HEK293T (cell line): ENCODE measurements around the gene KLHL41.
A peak's percentile ranks its signal among the peaks of the same experiment; 100 is the strongest.
"Not testable (repeated sequence)": the region's sequence is repeated elsewhere in the genome, so short reads cannot be mapped to it uniquely, and the experiment has no call there.

Experiments
- CTCF ChIA-PET: fragments of 350-600 bp; formaldehyde crosslinking; extraction: SDS; loops from one replicate; lab custom pipeline; 2021; ENCODE audit warnings: antibody characterized with exemption, inconsistent platforms; lab: Yijun Ruan, JAX
- POLR2A ChIA-PET: fragments of 350-600 bp; formaldehyde crosslinking; extraction: SDS; loops from one replicate; lab custom pipeline; 2020; ENCODE audit warnings: antibody characterized with exemption, inconsistent platforms; lab: Yijun Ruan, JAX
- DNase-seq: peaks from one replicate; pipeline ENCODE4 v3.0.0; 2012; ENCODE audit warnings: mixed read lengths; ENCODE audit errors: extremely low spot score
- ARNT ChIP-seq: fragments of 450-650 bp; IDR thresholded peaks from 2 replicates; pipeline ENCODE4 v1.6.1; 2017; ENCODE audit warnings: mild to moderate bottlenecking
- BHLHE40 ChIP-seq: fragments of 450-650 bp; IDR thresholded peaks from 2 replicates; pipeline ENCODE4 v1.6.1; 2016; ENCODE audit warnings: mild to moderate bottlenecking, moderate library complexity, borderline replicate concordance
- CTBP1 ChIP-seq: fragments of 450-650 bp; IDR thresholded peaks from 2 replicates; pipeline ENCODE4 v1.6.1; 2016; ENCODE audit warnings: borderline replicate concordance
- ELF4 ChIP-seq: fragments of 450-650 bp; IDR thresholded peaks from 2 replicates; pipeline ENCODE4 v1.6.1; 2017; ENCODE audit warnings: antibody characterized with exemption
- FOXA1 ChIP-seq: fragments of 450-650 bp; IDR thresholded peaks from 2 replicates; pipeline ENCODE4 v1.6.1; 2016; ENCODE audit warnings: mild to moderate bottlenecking
- FOXK2 ChIP-seq: fragments of 450-650 bp; IDR thresholded peaks from 2 replicates; pipeline ENCODE4 v1.6.1; 2016; ENCODE audit warnings: mild to moderate bottlenecking
- FOXM1 ChIP-seq: fragments of 450-650 bp; IDR thresholded peaks from 2 replicates; pipeline ENCODE4 v1.6.1; 2017; ENCODE audit warnings: mild to moderate bottlenecking, borderline replicate concordance
- HDGF ChIP-seq: fragments of 450-650 bp; IDR thresholded peaks from 2 replicates; pipeline ENCODE4 v1.6.1; 2017; ENCODE audit warnings: antibody characterized with exemption, borderline replicate concordance
- L3MBTL2 ChIP-seq: fragments of 450-650 bp; conservative IDR thresholded peaks from 2 replicates; pipeline ENCODE4 v1.6.1; 2016; ENCODE audit warnings: mild to moderate bottlenecking
- LEF1 ChIP-seq: fragments of 450-650 bp; IDR thresholded peaks from 2 replicates; pipeline ENCODE4 v1.6.1; 2017; ENCODE audit warnings: mild to moderate bottlenecking, borderline replicate concordance
- NFRKB ChIP-seq: fragments of 450-650 bp; IDR thresholded peaks from 2 replicates; pipeline ENCODE4 v1.6.1; 2016; ENCODE audit warnings: mild to moderate bottlenecking, moderate library complexity
- PKNOX1 ChIP-seq: fragments of 450-650 bp; IDR thresholded peaks from 2 replicates; pipeline ENCODE4 v1.6.1; 2016
- SP1 ChIP-seq: fragments of 450-650 bp; IDR thresholded peaks from 2 replicates; pipeline ENCODE4 v1.6.1; 2017
- SUZ12 ChIP-seq: fragments of 450-650 bp; IDR thresholded peaks from 2 replicates; pipeline ENCODE4 v1.6.1; 2016; ENCODE audit warnings: mild to moderate bottlenecking
- TARDBP ChIP-seq: fragments of 450-650 bp; IDR thresholded peaks from 2 replicates; pipeline ENCODE4 v1.6.1; 2016
- ZNF384 ChIP-seq: fragments of 450-650 bp; IDR thresholded peaks from 2 replicates; pipeline ENCODE4 v1.6.1; 2016

The KLHL41 gene

GRCh38 chr2:169520896-169521295 is 11.4 kb downstream of the KLHL41 start:
- no peak for TF ChIP-seq ZNF384
- no peak for TF ChIP-seq FOXA1
- TF ChIP-seq PKNOX1 = no peak
- no peak for TF ChIP-seq BHLHE40
- no peak for TF ChIP-seq SUZ12
- no peak for TF ChIP-seq SP1
- POLR2A ChIA-PET = no interaction called here
- CTCF ChIA-PET = no interaction called here
- DNase-seq = no peak

GRCh38 chr2:169523681-169524080 is 14.2 kb downstream of the KLHL41 start:
- no peak for TF ChIP-seq ARNT
- no peak for TF ChIP-seq BHLHE40
- no peak for TF ChIP-seq FOXA1
- no peak for TF ChIP-seq SP1
- no peak for TF ChIP-seq ZNF384
- no peak for TF ChIP-seq TARDBP
- TF ChIP-seq SUZ12 = no peak
- no peak for TF ChIP-seq NFRKB
- TF ChIP-seq LEF1 = no peak
- no peak for TF ChIP-seq CTBP1
- TF ChIP-seq PKNOX1 = no peak
- TF ChIP-seq FOXM1 = no peak
- no peak for TF ChIP-seq HDGF
- no peak for TF ChIP-seq ELF4
- no peak for TF ChIP-seq L3MBTL2
- TF ChIP-seq FOXK2 = no peak
- POLR2A ChIA-PET = no interaction called here
- DNase-seq = no peak
- CTCF ChIA-PET = no interaction called here

DNA sequence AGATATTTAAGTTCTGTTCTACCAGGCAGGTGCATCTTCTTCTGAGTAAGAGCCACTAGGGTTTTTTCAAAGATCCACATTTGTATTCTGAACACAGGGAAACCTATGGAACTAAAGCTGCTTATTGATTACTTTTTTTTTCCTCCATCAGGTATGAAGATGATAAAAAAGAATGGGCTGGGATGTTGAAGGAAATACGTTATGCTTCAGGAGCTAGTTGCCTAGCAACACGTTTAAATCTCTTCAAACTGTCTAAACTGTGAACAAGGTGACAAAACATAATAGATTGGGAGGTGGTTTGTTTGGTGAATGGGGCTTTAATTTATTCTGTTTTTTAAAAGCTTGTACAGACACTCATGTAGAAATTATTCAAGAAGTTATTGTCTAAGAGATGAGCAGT is 15.9 kb downstream of the KLHL41 start:
- DNase-seq = no peak
- ChIA-PET POLR2A (no interaction called here), CTCF (no interaction called here)
- TF ChIP-seq SUZ12 = no peak
- TF ChIP-seq TARDBP = no peak
- TF ChIP-seq ARNT = no peak
- TF ChIP-seq FOXA1 = no peak
- TF ChIP-seq SP1 = no peak

- DNase-seq = no peak
- CTCF ChIA-PET = no interaction called here
- TF ChIP-seq NFRKB (no peak), LEF1 (no peak), ELF4 (no peak), ARNT (no peak), SUZ12 (no peak), PKNOX1 (no peak), SP1 (no peak), CTBP1 (no peak), FOXK2 (no peak), ZNF384 (no peak), HDGF (no peak), FOXM1 (no peak), L3MBTL2 (no peak), FOXA1 (no peak), TARDBP (no peak)
- POLR2A ChIA-PET = no interaction called here
Measured at GRCh38 chr2:169526451-169526850, 16.9 kb downstream of the KLHL41 start.

GRCh38 chr2:169528271-169528701 is 18.8 kb downstream of the KLHL41 start:
- peak; percentile 72 for DNase-seq

GRCh38 chr2:169539460-169539859 is 30.0 kb downstream of the KLHL41 start:
- POLR2A ChIA-PET, CTCF ChIA-PET, DNase-seq: not testable (repeated sequence)

More at GRCh38 chr2:169528271-169528701, 18.8 kb downstream of the KLHL41 start:
- TF ChIP-seq HDGF (no peak), CTBP1 (no peak), BHLHE40 (no peak), FOXA1 (no peak), SUZ12 (no peak), FOXM1 (no peak), TARDBP (no peak), ARNT (no peak), SP1 (no peak), PKNOX1 (no peak), NFRKB (no peak)
- CTCF ChIA-PET = no interaction called here
- POLR2A ChIA-PET = no interaction called here

GRCh38 chr2:169540146-169540545 is 30.6 kb downstream of the KLHL41 start:
- ChIA-PET POLR2A (no interaction called here), CTCF (no interaction called here)
- TF ChIP-seq CTBP1 = no peak
- no peak for TF ChIP-seq FOXK2
- TF ChIP-seq FOXM1 = no peak
- no peak for TF ChIP-seq PKNOX1
- TF ChIP-seq FOXA1 = no peak
- TF ChIP-seq ARNT = no peak
- TF ChIP-seq L3MBTL2 = no peak
- TF ChIP-seq TARDBP = no peak
- TF ChIP-seq NFRKB = no peak
- TF ChIP-seq ELF4 = no peak
- TF ChIP-seq SUZ12 = no peak
- TF ChIP-seq BHLHE40 = no peak
- TF ChIP-seq SP1 = no peak
- no peak for TF ChIP-seq ZNF384
- no peak for TF ChIP-seq LEF1
- no peak for TF ChIP-seq HDGF
- DNase-seq = no peak
